Caco-2 (cell line): ENCODE data around the gene GPR162. TPM values are rescaled to one million over a fixed set of nuclear protein-coding genes. Genes with fewer than 3 reads are reported as not detected.

ENCODE experiments used
- BruUV-seq: library from RNA; stranded (reverse); fragments of 400-500 nt; replicated peaks from 2 replicates; lab custom pipeline; 2021; lab: Mats Ljungman, UMichigan
- CTCF ChIA-PET: fragments of 300-600 bp; sonication (Branson Sonifier 250); formaldehyde crosslinking; loops from one replicate; lab custom pipeline; 2022; ENCODE audit warnings: antibody characterized with exemption; lab: Charles Lee
- POLR2A ChIA-PET: fragments of 300-600 bp; sonication (Branson Sonifier 250); formaldehyde crosslinking; loops from one replicate; lab custom pipeline; 2022; ENCODE audit warnings: antibody characterized with exemption; lab: Charles Lee
- DNase-seq, 2 experiments: peaks; one replicate each; pipeline versions ENCODE4 v3.0.0 to v3.0.0-alpha.2; 2020 to 2022
- H3K27me3 ChIP-seq: replicated peaks from 2 replicates; pipeline ENCODE4 v1.6.0; 2011; ENCODE audit warnings: low read length; ENCODE audit not compliant: control insufficient read depth, insufficient read depth
- H3K36me3 ChIP-seq: 2 replicates; pipeline ENCODE4 v1.5.1; 2011; ENCODE audit warnings: low read length; ENCODE audit not compliant: control insufficient read depth, insufficient read depth
- H3K4me1 ChIP-seq: fragments of 250-450 bp; sonication (Bioruptor Pico); 2 replicates; pipeline ENCODE4 v1.5.1; 2020; ENCODE audit warnings: mild to moderate bottlenecking
- H3K4me3 ChIP-seq: 2 replicates; pipeline ENCODE4 v1.5.1; 2011; ENCODE audit warnings: low read depth, mild to moderate bottlenecking, control low read depth, low read length
- H3K9me3 ChIP-seq: fragments of 250-450 bp; sonication (Bioruptor Pico); 2 replicates; pipeline ENCODE4 v1.5.1; 2020; ENCODE audit warnings: mild to moderate bottlenecking, moderate library complexity
- H3K27ac Mint-ChIP-seq: one replicate; pipeline ENCODE4 v1.8.0; 2022; ENCODE audit warnings: mixed read lengths; ENCODE audit not compliant: unreplicated experiment
- H3K27me3 Mint-ChIP-seq: one replicate; pipeline ENCODE4 v1.8.0; 2022; ENCODE audit warnings: mixed read lengths; ENCODE audit not compliant: insufficient read depth, unreplicated experiment
- H3K36me3 Mint-ChIP-seq: one replicate; pipeline ENCODE4 v1.8.0; 2022; ENCODE audit warnings: mild to moderate bottlenecking, mixed read lengths; ENCODE audit not compliant: insufficient read depth, unreplicated experiment
- H3K4me1 Mint-ChIP-seq: one replicate; pipeline ENCODE4 v1.8.0; 2022; ENCODE audit warnings: low read depth, mixed read lengths; ENCODE audit not compliant: unreplicated experiment
- H3K4me3 Mint-ChIP-seq: one replicate; pipeline ENCODE4 v1.8.0; 2022; ENCODE audit warnings: mild to moderate bottlenecking, moderate library complexity, mixed read lengths; ENCODE audit not compliant: unreplicated experiment
- H3K9me3 Mint-ChIP-seq: one replicate; pipeline ENCODE4 v1.8.0; 2022; ENCODE audit warnings: mixed read lengths; ENCODE audit not compliant: unreplicated experiment
- CTCF ChIP-seq, 2 experiments: fragments of 200-600 bp in 1 of 2; IDR thresholded peaks; 1 replicate in 1 of 2; 2 replicates in 1 of 2; pipeline versions ENCODE4 v1.5.1 to v1.8.0; 2011 to 2022; ENCODE audit warnings: antibody characterized with exemption in 1 of 2, control low read depth in 1 of 2, inconsistent platforms in 1 of 2, low read depth in 1 of 2, low read length in 1 of 2, mild to moderate bottlenecking in 1 of 2, moderate library complexity in 1 of 2; ENCODE audit not compliant: insufficient read depth in 1 of 2, severe bottlenecking in 1 of 2, unreplicated experiment in 1 of 2
- intact Hi-C: fragments of 100-400 bp; cut with micrococcal nuclease; formaldehyde crosslinking; loops from one replicate; pipeline ENCODE4 v1.10.0; 2022; ENCODE audit not compliant: unreplicated experiment
- total RNA-seq: library from RNA; stranded (reverse); gene quantifications from 2 replicates; pipeline ENCODE4 v1.2.3, GENCODE V29; 2022

GPR162 gene
- total RNA-seq, 1 experiment from 2014 or later: 1.2 TPM

GRCh38 chr12:6779708-6780432 lies 41.8 kb upstream of the GPR162 start:
- H3K4me1 Mint-ChIP-seq: peaks cover 40% of the 10 kb centered on the region
- no peak for DNase-seq
- H3K27me3 Mint-ChIP-seq: no peaks in the 10 kb centered on the region
- ChIA-PET CTCF (interaction anchor here (0.6 to 3.1 kb wide), 6 partner anchors 13 to 424 kb away, joined by 3 to 51 read pairs (median 12); partner anchors contain the start of genes GAPDH, GPR162, MLF2 and PTMS), POLR2A (interaction anchor here (0.5 kb wide), 1 partner anchor 91 kb away, joined by 5 read pairs; no protein-coding TSS in a partner anchor)
- Histone ChIP-seq H3K4me3 (no peak overlapping the region), H3K9me3 (no peaks in the 10 kb centered on the region), H3K36me3 (no peaks in the 10 kb centered on the region), H3K4me1 (peaks cover 31% of the 10 kb centered on the region), H3K27me3 (no peaks in the 10 kb centered on the region)
- H3K27ac Mint-ChIP-seq: no peak overlapping the region
- no peaks in the 10 kb centered on the region for H3K9me3 Mint-ChIP-seq
- TF ChIP-seq CTCF (IDR thresholded peaks at IDR 0.05; ENCODE audit: insufficient read depth in 1 of 2, low read depth in 1 of 2, low read length in 1 of 2, severe bottlenecking in 1 of 2, unreplicated experiment in 1 of 2): no peak
- H3K4me3 Mint-ChIP-seq: no peak overlapping the region
- no TSS peak for BruUV-seq
- intact Hi-C loops: loop anchor here (1.0 to 5.0 kb wide), 8 partner anchors 13 to 213 kb away; partner anchors contain the start of genes COPS7A, MLF2 and NOP2
- no peaks in the 10 kb centered on the region for H3K36me3 Mint-ChIP-seq

GRCh38 chr12:6780573-6780972 lies 41.0 kb upstream of the GPR162 start:
- Mint-ChIP-seq H3K4me1 (peaks cover 33% of the 10 kb centered on the region), H3K9me3 (no peaks in the 10 kb centered on the region), H3K36me3 (no peaks in the 10 kb centered on the region), H3K27ac (no peak overlapping the region), H3K4me3 (no peak overlapping the region), H3K27me3 (no peaks in the 10 kb centered on the region)
- Histone ChIP-seq H3K27me3 (no peaks in the 10 kb centered on the region), H3K36me3 (no peaks in the 10 kb centered on the region), H3K4me3 (no peak overlapping the region), H3K4me1 (peaks cover 25% of the 10 kb centered on the region), H3K9me3 (no peaks in the 10 kb centered on the region)
- TF ChIP-seq CTCF (IDR thresholded peaks at IDR 0.05; ENCODE audit: insufficient read depth in 1 of 2, low read depth in 1 of 2, low read length in 1 of 2, severe bottlenecking in 1 of 2, unreplicated experiment in 1 of 2): no peak
- DNase-seq: no peak
- CTCF ChIA-PET: interaction anchor here (0.6 to 2.5 kb wide), 7 partner anchors 10 to 424 kb away, joined by 3 to 20 read pairs (median 4); partner anchors contain the start of genes GAPDH, GPR162, MLF2 and PTMS
- no TSS peak for BruUV-seq
- POLR2A ChIA-PET: no interaction called here
- intact Hi-C loops: no loop called here

- Mint-ChIP-seq H3K9me3 (no peaks in the 10 kb centered on the region), H3K4me3 (no peak overlapping the region), H3K36me3 (no peaks in the 10 kb centered on the region), H3K4me1 (peaks cover 21% of the 10 kb centered on the region), H3K27ac (no peak overlapping the region), H3K27me3 (no peaks in the 10 kb centered on the region)
- no peak overlapping the region for H3K4me3 ChIP-seq
- no peaks in the 10 kb centered on the region for H3K36me3 ChIP-seq
- POLR2A ChIA-PET: no interaction called here
- DNase-seq: no peak
- H3K4me1 ChIP-seq: peaks cover 14% of the 10 kb centered on the region
- CTCF ChIA-PET: interaction anchor here (1.7 to 2.5 kb wide), 2 partner anchors 16 to 29 kb away, joined by 8 to 20 read pairs; partner anchors contain the start of genes MLF2 and PTMS
- intact Hi-C loops: no loop called here
- no peak for TF ChIP-seq CTCF (IDR thresholded peaks at IDR 0.05; ENCODE audit: insufficient read depth in 1 of 2, low read depth in 1 of 2, low read length in 1 of 2, severe bottlenecking in 1 of 2, unreplicated experiment in 1 of 2)
- no peaks in the 10 kb centered on the region for H3K27me3 ChIP-seq
- no TSS peak for BruUV-seq
- H3K9me3 ChIP-seq: no peaks in the 10 kb centered on the region
These were observed 39.5 kb upstream of the GPR162 start for GRCh38 chr12:6782119-6782518.
